Measurements from ENCODE around the gene FCN1.

Gene FCN1

DNA sequence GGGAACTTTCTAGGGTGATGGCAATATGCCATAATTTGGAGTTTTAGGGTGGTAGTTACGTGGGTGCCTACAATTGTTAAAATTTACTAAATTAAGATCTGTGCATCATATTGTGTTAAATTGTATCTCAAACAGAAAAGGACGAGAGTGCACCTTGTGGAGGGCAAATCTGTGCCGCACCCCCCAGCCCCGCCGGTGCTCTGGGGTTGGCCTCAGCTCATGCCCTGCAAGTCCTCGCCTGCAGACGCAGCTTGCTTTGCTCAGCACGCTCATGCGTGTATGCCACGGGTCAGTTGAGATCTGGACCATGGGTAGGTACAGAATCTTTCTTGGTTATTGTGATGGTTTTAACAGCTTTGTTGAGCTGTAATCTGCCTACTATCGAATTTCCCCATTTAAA lies 33.7 kb upstream of the FCN1 start:
- H3K4me3 ChIP-seq (ENCODE audit: low read depth, low read length), result no peak overlapping the region
- TF ChIP-seq, protein P1, sequence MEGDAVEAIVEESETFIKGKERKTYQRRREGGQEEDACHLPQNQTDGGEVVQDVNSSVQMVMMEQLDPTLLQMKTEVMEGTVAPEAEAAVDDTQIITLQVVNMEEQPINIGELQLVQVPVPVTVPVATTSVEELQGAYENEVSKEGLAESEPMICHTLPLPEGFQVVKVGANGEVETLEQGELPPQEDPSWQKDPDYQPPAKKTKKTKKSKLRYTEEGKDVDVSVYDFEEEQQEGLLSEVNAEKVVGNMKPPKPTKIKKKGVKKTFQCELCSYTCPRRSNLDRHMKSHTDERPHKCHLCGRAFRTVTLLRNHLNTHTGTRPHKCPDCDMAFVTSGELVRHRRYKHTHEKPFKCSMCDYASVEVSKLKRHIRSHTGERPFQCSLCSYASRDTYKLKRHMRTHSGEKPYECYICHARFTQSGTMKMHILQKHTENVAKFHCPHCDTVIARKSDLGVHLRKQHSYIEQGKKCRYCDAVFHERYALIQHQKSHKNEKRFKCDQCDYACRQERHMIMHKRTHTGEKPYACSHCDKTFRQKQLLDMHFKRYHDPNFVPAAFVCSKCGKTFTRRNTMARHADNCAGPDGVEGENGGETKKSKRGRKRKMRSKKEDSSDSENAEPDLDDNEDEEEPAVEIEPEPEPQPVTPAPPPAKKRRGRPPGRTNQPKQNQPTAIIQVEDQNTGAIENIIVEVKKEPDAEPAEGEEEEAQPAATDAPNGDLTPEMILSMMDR (IDR thresholded peaks at IDR 0.05; ENCODE audit: borderline replicate concordance, insufficient read depth, low read depth, low read length), result no peak

DNA sequence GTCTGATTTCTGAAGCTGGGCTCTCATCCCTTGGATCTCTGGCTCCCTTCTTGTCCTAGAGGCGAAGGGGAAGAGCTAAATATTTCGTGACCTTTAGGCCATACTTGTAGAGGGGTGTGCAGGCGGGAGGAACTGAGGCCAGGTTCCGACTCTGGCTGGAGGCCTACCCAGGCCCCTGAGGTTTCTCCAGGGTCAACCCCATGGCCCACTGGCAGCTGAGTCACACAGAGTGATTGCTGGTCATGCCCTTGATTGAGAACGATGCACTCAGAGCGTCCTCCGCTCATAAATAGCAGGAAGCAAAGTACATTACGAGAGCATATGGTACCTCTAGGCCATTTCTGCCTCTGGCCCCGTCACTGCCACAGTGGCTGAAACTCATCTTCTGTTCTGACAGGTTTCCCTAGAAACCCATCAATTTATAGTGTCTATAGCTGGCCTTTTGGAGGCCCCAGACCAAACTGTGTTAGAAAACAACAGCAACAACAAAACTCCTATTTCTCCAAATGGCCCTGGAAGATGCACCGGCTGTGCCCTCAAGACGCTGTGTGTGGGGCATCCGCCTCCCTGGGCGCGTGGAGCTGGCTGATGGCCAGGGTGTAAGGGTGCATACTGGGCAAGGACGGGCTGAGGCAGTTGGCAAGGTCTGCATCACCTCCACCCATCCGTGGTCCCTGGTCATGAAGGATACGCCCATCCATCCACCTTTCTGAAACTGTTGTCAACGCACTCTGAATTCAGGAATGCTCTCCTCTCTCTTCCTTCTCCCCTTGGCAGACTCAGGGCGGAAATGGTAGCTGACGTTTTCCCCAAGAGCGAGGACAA lies 32.9 kb upstream of the FCN1 start:
- no peak overlapping the region for H3K4me3 ChIP-seq (ENCODE audit: low read depth, low read length)
- TF ChIP-seq, protein P1 (IDR thresholded peaks at IDR 0.05; ENCODE audit: borderline replicate concordance, insufficient read depth, low read depth, low read length), result no peak

DNA sequence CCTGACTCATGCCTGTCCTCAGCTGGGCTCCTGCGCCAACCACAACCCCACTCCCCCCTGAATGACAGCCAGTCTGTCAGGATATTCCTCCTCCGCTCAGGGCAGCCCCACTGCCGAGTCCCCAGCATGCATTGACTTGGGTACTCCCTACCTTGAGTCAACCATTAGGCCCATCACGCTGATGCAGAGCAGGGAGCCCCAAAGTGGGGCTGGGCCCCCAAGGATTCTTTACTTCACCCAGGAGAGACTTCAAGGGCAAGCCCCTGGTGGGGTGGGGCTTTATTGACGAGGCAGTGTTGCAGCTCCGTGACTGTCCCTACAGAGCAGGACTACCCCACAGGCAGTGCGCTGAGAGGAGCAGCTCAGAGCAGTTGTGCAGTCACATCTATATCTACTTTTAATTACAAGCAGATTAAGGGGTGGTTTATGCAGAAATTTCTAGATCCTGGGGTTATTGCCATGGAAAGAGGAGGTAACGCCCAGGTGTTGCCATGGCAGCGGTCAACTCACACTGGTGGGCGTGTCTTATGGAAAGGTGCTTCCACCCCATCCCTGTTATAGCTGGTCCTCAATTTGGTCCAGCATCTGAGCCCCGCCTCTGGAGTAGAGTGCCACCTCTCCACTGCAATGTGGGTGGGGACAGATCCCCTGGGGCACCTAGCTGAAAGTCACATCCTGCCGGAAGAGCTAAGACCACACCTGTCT lies 32.1 kb upstream of the FCN1 start:
- TF ChIP-seq, protein P1 (IDR thresholded peaks at IDR 0.05; ENCODE audit: borderline replicate concordance, insufficient read depth, low read depth, low read length), result no peak
- no peak overlapping the region for H3K4me3 ChIP-seq (ENCODE audit: low read depth, low read length)

DNA sequence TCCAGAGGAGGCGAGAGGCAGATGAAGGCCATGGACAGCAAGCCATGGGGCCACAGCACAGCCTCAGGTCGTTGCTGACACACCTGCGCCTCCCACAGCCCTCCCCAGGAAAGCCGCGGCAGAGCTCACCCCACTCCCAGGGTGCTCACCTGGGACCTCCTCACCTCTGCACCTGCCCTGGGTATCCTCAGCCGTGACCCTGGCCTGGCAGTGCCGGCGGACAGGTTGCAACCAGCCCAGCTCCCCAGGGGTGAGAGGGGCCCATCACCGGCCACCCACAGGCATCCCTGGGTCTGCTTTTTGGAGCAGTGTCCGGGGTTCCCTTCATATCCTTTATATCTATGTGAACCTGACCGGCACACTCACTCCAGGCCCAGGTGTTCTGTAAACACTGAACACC lies 30.4 kb upstream of the FCN1 start:
- H3K4me3 ChIP-seq (ENCODE audit: low read depth, low read length), result no peak overlapping the region
- TF ChIP-seq, protein P1 (IDR thresholded peaks at IDR 0.05; ENCODE audit: borderline replicate concordance, insufficient read depth, low read depth, low read length), result no peak

DNA sequence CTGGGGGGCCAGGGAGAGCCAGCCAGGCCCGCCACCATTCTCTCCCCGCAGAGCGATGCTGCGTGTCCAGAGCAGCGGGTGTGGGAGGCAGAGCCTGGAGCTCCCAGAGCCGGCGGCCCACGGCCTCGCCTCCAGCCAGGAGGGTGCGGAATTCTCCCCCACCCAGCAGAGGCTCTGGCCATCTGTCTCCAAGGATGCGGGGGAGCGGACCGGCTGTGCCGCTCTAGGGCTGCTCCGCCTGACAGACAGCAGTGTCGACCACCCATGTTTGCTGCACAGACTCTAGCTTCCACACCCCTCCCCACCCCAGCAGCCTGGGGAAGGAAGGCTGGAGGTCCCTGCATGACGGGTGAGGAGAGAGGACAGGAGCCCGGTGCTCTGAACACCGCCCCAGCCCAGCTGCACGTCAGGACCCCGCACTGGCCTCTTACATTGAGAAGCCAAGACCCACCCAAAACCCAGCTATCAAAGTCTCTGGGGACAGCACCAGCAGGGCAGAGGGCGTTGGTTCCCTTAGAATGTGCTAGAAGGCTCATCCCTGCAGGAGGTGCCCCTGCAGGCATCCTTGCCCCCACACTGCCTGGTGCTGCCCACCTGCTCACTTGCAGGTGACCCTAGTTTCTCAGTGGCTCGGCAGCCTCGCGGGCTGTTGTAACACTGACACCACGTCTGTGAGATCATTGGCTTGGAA lies 29.7 kb upstream of the FCN1 start:
- TF ChIP-seq, protein P1 (IDR thresholded peaks at IDR 0.05; ENCODE audit: borderline replicate concordance, insufficient read depth, low read depth, low read length), result no peak
- no peak overlapping the region for H3K4me3 ChIP-seq (ENCODE audit: low read depth, low read length)

DNA sequence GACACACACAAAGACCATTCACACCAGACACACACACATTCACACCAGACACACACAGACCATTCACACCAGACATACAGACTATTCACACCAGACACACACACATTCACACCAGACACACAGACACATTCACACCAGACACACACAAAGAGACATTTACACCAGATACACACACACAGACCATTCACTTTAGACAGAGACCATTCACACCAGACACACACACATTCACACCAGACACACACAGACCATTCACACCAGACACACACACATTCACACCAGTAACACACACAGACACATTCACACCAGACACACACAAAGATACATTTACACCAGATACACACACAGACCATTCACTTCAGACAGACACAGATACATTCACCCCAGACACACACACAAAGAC lies 29.0 kb upstream of the FCN1 start:
- TF ChIP-seq, protein P1 (IDR thresholded peaks at IDR 0.05; ENCODE audit: borderline replicate concordance, insufficient read depth, low read depth, low read length), result no peak
- no peak overlapping the region for H3K4me3 ChIP-seq (ENCODE audit: low read depth, low read length)

Measured in GM12875 (cell line).